Non-pigmented ciliary epithelial cell (primary cell): Measurements from ENCODE around the gene AVPR2.

Experiments used
- DNase-seq: peaks from one replicate; pipeline ENCODE4 v3.0.0-alpha.2; 2010; ENCODE audit warnings: low read depth

AVPR2 gene

GRCh38 chrX:153885968-153886903 lies 18.2 kb upstream of the AVPR2 start, which contains the start of gene L1CAM:
TSS of gene L1CAM (minus strand) at chrX:153886173. CDS start at chrX:153875836, 10,337 bp downstream.
- DNase-seq: no peak

GRCh38 chrX:153886915-153887314 lies 17.6 kb upstream of the AVPR2 start:
- no peak for DNase-seq

- no peak for DNase-seq
Measured at GRCh38 chrX:153887385-153887784, 17.1 kb upstream of the AVPR2 start.

GRCh38 chrX:153888344-153888743 lies 16.1 kb upstream of the AVPR2 start:
- DNase-seq: no peak

- DNase-seq: no peak
Measured at GRCh38 chrX:153889123-153889522, 15.3 kb upstream of the AVPR2 start.

GRCh38 chrX:153897899-153898298 lies 6.6 kb upstream of the AVPR2 start:
- no peak for DNase-seq

GRCh38 chrX:153900831-153901752 lies 3.4 kb upstream of the AVPR2 start:
- peak; percentile 45 for DNase-seq

GRCh38 chrX:153901753-153902140 lies 2.7 kb upstream of the AVPR2 start:
- DNase-seq: no peak

- DNase-seq: no peak
Measured at GRCh38 chrX:153902385-153902784, 2.1 kb upstream of the AVPR2 start.

GRCh38 chrX:153903238-153903980 lies 1.1 kb upstream of the AVPR2 start:
- no peak for DNase-seq

GRCh38 chrX:153905481-153906095 lies 1.1 kb downstream of the AVPR2 start:
- DNase-seq: no peak

GRCh38 chrX:153906126-153906917 lies 1.8 kb downstream of the AVPR2 start:
- no peak for DNase-seq

- DNase-seq: no peak
Measured at GRCh38 chrX:153907456-153907855, 3.0 kb downstream of the AVPR2 start.

GRCh38 chrX:153908219-153908860 lies 3.9 kb downstream of the AVPR2 start:
- DNase-seq: no peak

GRCh38 chrX:153909024-153909979 lies 4.8 kb downstream of the AVPR2 start:
- DNase-seq: no peak

GRCh38 chrX:153909980-153910360 lies 5.5 kb downstream of the AVPR2 start:
- no peak for DNase-seq

- no peak for DNase-seq
Measured at GRCh38 chrX:153910446-153910845, 6.0 kb downstream of the AVPR2 start.

- no peak for DNase-seq
Measured at GRCh38 chrX:153911798-153912197, 7.3 kb downstream of the AVPR2 start.

GRCh38 chrX:153913211-153913610 lies 8.7 kb downstream of the AVPR2 start:
- DNase-seq: no peak
